GM12878 (cell line): ENCODE results near the gene MR1. TPM values are rescaled to one million over a fixed set of nuclear protein-coding genes. Genes with fewer than 3 reads are reported as not detected.

Experiments
- ATAC-seq: fragments of 200-7000 bp; cut with Tn5 transposase; 3 replicates; pipeline ENCODE4 v1.9.1; 2020; ENCODE audit warnings: mild to moderate bottlenecking, moderate library complexity
- BruUV-seq: library from RNA; stranded (reverse); fragments of 400-500 nt; replicated peaks from 2 replicates; lab custom pipeline; 2021; lab: Mats Ljungman, UMichigan
- CTCF ChIA-PET: fragments of 300-600 bp; sonication (Branson Sonifier 250); formaldehyde crosslinking; extraction: SDS; loops from one replicate; lab custom pipeline; 2021; ENCODE audit warnings: inconsistent platforms; lab: Yijun Ruan, JAX
- POLR2A ChIA-PET: fragments of 350-600 bp; formaldehyde crosslinking; extraction: SDS; loops from one replicate; lab custom pipeline; 2021; ENCODE audit warnings: inconsistent platforms; lab: Charles Lee
- RAD21 ChIA-PET: fragments of 300-600 bp; sonication (Branson Sonifier 250); formaldehyde crosslinking; loops from one replicate; lab custom pipeline; 2023; ENCODE audit warnings: antibody characterized with exemption; ENCODE audit not compliant: unreplicated experiment; lab: Charles Lee
- SMC1A ChIA-PET: fragments of 300-600 bp; sonication (Branson Sonifier 250); formaldehyde crosslinking; loops from one replicate; lab custom pipeline; 2023; ENCODE audit not compliant: unreplicated experiment, uncharacterized antibody; lab: Charles Lee
- DNase-seq: peaks from one replicate; pipeline ENCODE4 v3.0.0-alpha.2; 2011; ENCODE audit warnings: low read depth, low spot score
- FAIRE-seq: peaks from 3 replicates; lab custom pipeline; 2011; peaks lifted over from hg19 to GRCh38; lab: Jason Lieb, UNC
- H2AFZ ChIP-seq: 2 replicates; pipeline ENCODE4 v1.6.0; 2011; ENCODE audit warnings: low read depth, low read length, control low read depth; ENCODE audit not compliant: control insufficient read depth
- H3K27ac ChIP-seq: 2 replicates; pipeline ENCODE4 v1.5.1; 2011; ENCODE audit warnings: control low read depth; ENCODE audit not compliant: control insufficient read depth, insufficient read depth
- H3K27me3 ChIP-seq, 2 experiments: replicated peaks in 1 of 2; 2 replicates each; pipeline versions ENCODE4 v1.6.0 to v1.6.1; 2011; ENCODE audit warnings: low read length in 1 of 2; ENCODE audit not compliant: control insufficient read depth in 2 of 2, insufficient read depth in 2 of 2
- H3K36me3 ChIP-seq, 2 experiments: 2 replicates each; pipeline ENCODE4 v1.5.1; 2011; ENCODE audit warnings: low read length in 1 of 2; ENCODE audit not compliant: control insufficient read depth in 2 of 2, insufficient read depth in 2 of 2
- H3K4me1 ChIP-seq: 2 replicates; pipeline ENCODE4 v1.6.1; 2011; ENCODE audit warnings: mild to moderate bottlenecking, low read length, moderate library complexity, mixed read lengths; ENCODE audit not compliant: control insufficient read depth, insufficient read depth
- H3K4me2 ChIP-seq: 2 replicates; pipeline ENCODE4 v1.6.0; 2011; ENCODE audit warnings: control low read depth; ENCODE audit not compliant: control insufficient read depth, insufficient read depth
- H3K4me3 ChIP-seq: fragments of 200-600 bp; sonication (generic); 2 replicates; pipeline ENCODE4 v1.5.1; 2016
- H3K79me2 ChIP-seq: 2 replicates; pipeline ENCODE4 v1.6.0; 2011; ENCODE audit warnings: low read length; ENCODE audit not compliant: control insufficient read depth, insufficient read depth
- H3K9ac ChIP-seq: 2 replicates; pipeline ENCODE4 v1.8.0; 2011; ENCODE audit warnings: low read length, control low read depth, mixed read lengths; ENCODE audit not compliant: control insufficient read depth, insufficient read depth
- H3K9me3 ChIP-seq: replicated peaks from 3 replicates; pipeline ENCODE4 v1.5.1; 2011; ENCODE audit warnings: mild to moderate bottlenecking, low read length; ENCODE audit not compliant: control insufficient read depth, insufficient read depth
- H4K20me1 ChIP-seq: 2 replicates; pipeline ENCODE4 v1.6.0; 2011; ENCODE audit not compliant: control insufficient read depth, insufficient read depth
- BRCA1 ChIP-seq: IDR thresholded peaks from 2 replicates; pipeline ENCODE4 v1.6.1; 2011; ENCODE audit warnings: low read depth, low read length, improper control_type of control experiment
- CBX5 ChIP-seq: sonication (generic); IDR thresholded peaks from 2 replicates; pipeline ENCODE4 v1.6.1; 2016; ENCODE audit warnings: low read depth, moderate library complexity, mild to moderate bottlenecking, inconsistent platforms
- KAT2A ChIP-seq: conservative IDR thresholded peaks from 2 replicates; pipeline ENCODE4 v1.6.1; 2011; ENCODE audit warnings: low read depth, low read length; ENCODE audit not compliant: control insufficient read depth
- NR2C1 ChIP-seq: fragments of 450-650 bp; IDR thresholded peaks from 2 replicates; pipeline ENCODE4 v1.6.1; 2017; ENCODE audit warnings: antibody characterized with exemption, mild to moderate bottlenecking, moderate library complexity
- POLR2AphosphoS2 ChIP-seq: IDR thresholded peaks from 2 replicates; pipeline ENCODE4 v1.6.1; 2011; ENCODE audit warnings: low read depth, mild to moderate bottlenecking, low read length, improper control_type of control experiment, moderate library complexity
- POLR2AphosphoS5 ChIP-seq: IDR thresholded peaks from 2 replicates; pipeline ENCODE4 v1.6.1; 2011; ENCODE audit warnings: mild to moderate bottlenecking, low read length, inconsistent platforms
- RAD21 ChIP-seq: IDR thresholded peaks from 2 replicates; pipeline ENCODE4 v1.6.1; 2011; ENCODE audit warnings: mild to moderate bottlenecking, low read depth, low read length, moderate library complexity; ENCODE audit not compliant: insufficient read depth
- RCOR1 ChIP-seq: conservative IDR thresholded peaks from 2 replicates; pipeline ENCODE4 v1.6.1; 2012; ENCODE audit warnings: low read depth, low read length, improper control_type of control experiment
- SIX5 ChIP-seq: IDR thresholded peaks from 2 replicates; pipeline ENCODE4 v1.6.1; 2011; ENCODE audit warnings: mild to moderate bottlenecking, low read depth, low read length, moderate library complexity; ENCODE audit not compliant: severe bottlenecking
- in situ Hi-C: fragments of 300-500 bp; cut with MboI; formaldehyde crosslinking; loops from 9 replicates; pipeline ENCODE4 v1.14.3; 2018; ENCODE audit warnings: mixed read lengths
- intact Hi-C: fragments of 100-400 bp; cut with micrococcal nuclease; formaldehyde crosslinking; loops from one replicate; pipeline ENCODE4 v1.14.2; 2022; ENCODE audit not compliant: unreplicated experiment
- polyA plus RNA-seq, 11 experiments: library from polyadenylated mRNA; depleted of rRNA in 4 of 11; unstranded in 6 of 11; stranded (reverse) in 5 of 11; fragments of >200 nt; fragmentation: Nextera tagmentation in 4 of 11; fragmentation: Illumina TruSeq in 1 of 11; extraction: Ambion mirVana in 4 of 11; extraction: Trizol in 1 of 11; gene quantifications; 1 replicate in 1 of 11; 2 replicates in 10 of 11; pipeline versions ENCODE4 v1.2.1 to v1.2.3, GENCODE V29; 2011 to 2016; ENCODE audit warnings: inconsistent platforms in 2 of 11, missing spikeins in 2 of 11, low read depth in 1 of 11
- total RNA-seq, 4 experiments: library from RNA; depleted of rRNA in 3 of 4; stranded (reverse); fragments of >200 nt in 3 of 4; fragmentation: Illumina TruSeq in 1 of 4; extraction: Trizol in 1 of 4; gene quantifications; 2 replicates each; pipeline versions ENCODE4 v1.2.1 to v1.2.3, GENCODE V29; 2013 to 2021
- TF ChIP-seq, protein P1 (sequence below): fragments of 450-650 bp; IDR thresholded peaks from 2 replicates; pipeline ENCODE4 v1.6.1; 2017; ENCODE audit warnings: mild to moderate bottlenecking, low read depth, inconsistent platforms; ENCODE audit not compliant: poor library complexity, severe bottlenecking
- TF ChIP-seq, protein P2 (sequence below): IDR thresholded peaks from 2 replicates; pipeline ENCODE4 v1.6.1; 2011; ENCODE audit warnings: mild to moderate bottlenecking, low read depth, low read length, moderate library complexity; ENCODE audit not compliant: insufficient replicate concordance
- TF ChIP-seq, protein P3 (sequence below): fragments of 450-650 bp; formaldehyde crosslinking; IDR thresholded peaks from 2 replicates; pipeline ENCODE4 v1.4.0; 2022; ENCODE audit warnings: mild to moderate bottlenecking, moderate library complexity

MR1 gene
- total and polyA plus RNA-seq, 10 of the 15 experiments (the other 5 are each of a cell fraction or from before 2014, with no cell fraction given), result 24.7 to 65.9 (median 30.9) TPM

GRCh38 chr1:181101581-181102226 lies 67.9 kb downstream of the MR1 start (continued):
- TF ChIP-seq, protein P1, sequence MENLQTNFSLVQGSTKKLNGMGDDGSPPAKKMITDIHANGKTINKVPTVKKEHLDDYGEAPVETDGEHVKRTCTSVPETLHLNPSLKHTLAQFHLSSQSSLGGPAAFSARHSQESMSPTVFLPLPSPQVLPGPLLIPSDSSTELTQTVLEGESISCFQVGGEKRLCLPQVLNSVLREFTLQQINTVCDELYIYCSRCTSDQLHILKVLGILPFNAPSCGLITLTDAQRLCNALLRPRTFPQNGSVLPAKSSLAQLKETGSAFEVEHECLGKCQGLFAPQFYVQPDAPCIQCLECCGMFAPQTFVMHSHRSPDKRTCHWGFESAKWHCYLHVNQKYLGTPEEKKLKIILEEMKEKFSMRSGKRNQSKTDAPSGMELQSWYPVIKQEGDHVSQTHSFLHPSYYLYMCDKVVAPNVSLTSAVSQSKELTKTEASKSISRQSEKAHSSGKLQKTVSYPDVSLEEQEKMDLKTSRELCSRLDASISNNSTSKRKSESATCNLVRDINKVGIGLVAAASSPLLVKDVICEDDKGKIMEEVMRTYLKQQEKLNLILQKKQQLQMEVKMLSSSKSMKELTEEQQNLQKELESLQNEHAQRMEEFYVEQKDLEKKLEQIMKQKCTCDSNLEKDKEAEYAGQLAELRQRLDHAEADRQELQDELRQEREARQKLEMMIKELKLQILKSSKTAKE, result no peak
- TF ChIP-seq, protein P2, sequence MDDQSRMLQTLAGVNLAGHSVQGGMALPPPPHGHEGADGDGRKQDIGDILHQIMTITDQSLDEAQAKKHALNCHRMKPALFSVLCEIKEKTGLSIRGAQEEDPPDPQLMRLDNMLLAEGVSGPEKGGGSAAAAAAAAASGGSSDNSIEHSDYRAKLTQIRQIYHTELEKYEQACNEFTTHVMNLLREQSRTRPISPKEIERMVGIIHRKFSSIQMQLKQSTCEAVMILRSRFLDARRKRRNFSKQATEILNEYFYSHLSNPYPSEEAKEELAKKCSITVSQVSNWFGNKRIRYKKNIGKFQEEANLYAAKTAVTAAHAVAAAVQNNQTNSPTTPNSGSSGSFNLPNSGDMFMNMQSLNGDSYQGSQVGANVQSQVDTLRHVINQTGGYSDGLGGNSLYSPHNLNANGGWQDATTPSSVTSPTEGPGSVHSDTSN, result no peak
- no peak for TF ChIP-seq POLR2AphosphoS2
- TF ChIP-seq KAT2A, result no peak
- no peak for TF ChIP-seq SIX5
- TF ChIP-seq NR2C1, result no peak
- TF ChIP-seq POLR2AphosphoS5, result no peak
- no peak for TF ChIP-seq RCOR1

GRCh38 chr1:181102841-181103240 lies 69.1 kb downstream of the MR1 start:
- TF ChIP-seq CBX5 (no peak), BRCA1 (no peak), KAT2A (no peak), RAD21 (no peak)
- TF ChIP-seq, protein P3, sequence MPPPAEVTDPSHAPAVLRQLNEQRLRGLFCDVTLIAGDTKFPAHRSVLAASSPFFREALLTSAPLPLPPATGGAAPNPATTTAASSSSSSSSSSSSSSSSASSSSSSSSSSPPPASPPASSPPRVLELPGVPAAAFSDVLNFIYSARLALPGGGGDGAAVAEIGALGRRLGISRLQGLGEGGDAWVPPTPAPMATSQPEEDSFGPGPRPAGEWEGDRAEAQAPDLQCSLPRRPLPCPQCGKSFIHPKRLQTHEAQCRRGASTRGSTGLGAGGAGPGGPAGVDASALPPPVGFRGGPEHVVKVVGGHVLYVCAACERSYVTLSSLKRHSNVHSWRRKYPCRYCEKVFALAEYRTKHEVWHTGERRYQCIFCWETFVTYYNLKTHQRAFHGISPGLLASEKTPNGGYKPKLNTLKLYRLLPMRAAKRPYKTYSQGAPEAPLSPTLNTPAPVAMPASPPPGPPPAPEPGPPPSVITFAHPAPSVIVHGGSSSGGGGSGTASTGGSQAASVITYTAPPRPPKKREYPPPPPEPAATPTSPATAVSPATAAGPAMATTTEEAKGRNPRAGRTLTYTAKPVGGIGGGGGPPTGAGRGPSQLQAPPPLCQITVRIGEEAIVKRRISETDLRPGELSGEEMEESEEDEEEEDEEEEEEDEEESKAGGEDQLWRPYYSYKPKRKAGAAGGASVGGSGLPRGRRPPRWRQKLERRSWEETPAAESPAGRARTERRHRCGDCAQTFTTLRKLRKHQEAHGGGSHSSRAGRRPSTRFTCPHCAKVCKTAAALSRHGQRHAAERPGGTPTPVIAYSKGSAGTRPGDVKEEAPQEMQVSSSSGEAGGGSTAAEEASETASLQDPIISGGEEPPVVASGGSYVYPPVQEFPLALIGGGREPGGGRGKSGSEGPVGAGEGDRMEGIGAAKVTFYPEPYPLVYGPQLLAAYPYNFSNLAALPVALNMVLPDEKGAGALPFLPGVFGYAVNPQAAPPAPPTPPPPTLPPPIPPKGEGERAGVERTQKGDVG (CRISPR knock-in tag), result no peak
- ChIA-PET CTCF (interaction anchor here (2.4 to 38.4 kb wide), 4 partner anchors 11 to 65 kb away, joined by 10 to 1067 read pairs (median 20); no protein-coding TSS in a partner anchor), SMC1A (interaction anchor here (0.6 to 39.2 kb wide), 10 partner anchors 10 to 194 kb away, joined by 3 to 1399 read pairs (median 4); partner anchors contain the start of gene MR1), RAD21 (interaction anchor here (1.1 to 26.9 kb wide), 5 partner anchors 11 to 64 kb away, joined by 3 to 966 read pairs (median 4); no protein-coding TSS in a partner anchor), POLR2A (interaction anchor here (0.6 to 16.3 kb wide), 9 partner anchors 6 to 528 kb away, joined by 3 to 256 read pairs (median 11); partner anchors contain the start of gene IER5)
- DNase-seq (no peak), FAIRE-seq (no peak), ATAC-seq (no peak)
- Histone ChIP-seq H4K20me1 (no peaks in the 10 kb centered on the region), H2AFZ (no peak overlapping the region), H3K4me3 (no peak overlapping the region), H3K4me2 (peak overlapping the region; percentile 21; the same call in 1 of the 2 replicates), H3K27ac (no peak overlapping the region), H3K9me3 (no peaks in the 10 kb centered on the region), H3K4me1 (peaks cover 69% of the 10 kb centered on the region), H3K79me2 (peaks cover 3% of the 10 kb centered on the region), H3K27me3 (no peaks in the 10 kb centered on the region), H3K36me3 (no peaks in the 10 kb centered on the region), H3K9ac (no peak overlapping the region)
- intact Hi-C loops (no loop called here), in situ Hi-C loops (no loop called here)
- no TSS peak for BruUV-seq
